Aortic smooth muscle cell (primary cell): ENCODE data around the gene HPCAL4. TPM values are rescaled to one million over a fixed set of nuclear protein-coding genes. Genes with fewer than 3 reads are reported as not detected.

Experiments
- total RNA-seq: library from RNA; depleted of rRNA; stranded (reverse); fragments of >200 nt; gene quantifications from 2 replicates; pipeline ENCODE4 v1.2.3, GENCODE V29; 2014

The HPCAL4 gene
- total RNA-seq, result not detected in 2 replicates

DNA sequence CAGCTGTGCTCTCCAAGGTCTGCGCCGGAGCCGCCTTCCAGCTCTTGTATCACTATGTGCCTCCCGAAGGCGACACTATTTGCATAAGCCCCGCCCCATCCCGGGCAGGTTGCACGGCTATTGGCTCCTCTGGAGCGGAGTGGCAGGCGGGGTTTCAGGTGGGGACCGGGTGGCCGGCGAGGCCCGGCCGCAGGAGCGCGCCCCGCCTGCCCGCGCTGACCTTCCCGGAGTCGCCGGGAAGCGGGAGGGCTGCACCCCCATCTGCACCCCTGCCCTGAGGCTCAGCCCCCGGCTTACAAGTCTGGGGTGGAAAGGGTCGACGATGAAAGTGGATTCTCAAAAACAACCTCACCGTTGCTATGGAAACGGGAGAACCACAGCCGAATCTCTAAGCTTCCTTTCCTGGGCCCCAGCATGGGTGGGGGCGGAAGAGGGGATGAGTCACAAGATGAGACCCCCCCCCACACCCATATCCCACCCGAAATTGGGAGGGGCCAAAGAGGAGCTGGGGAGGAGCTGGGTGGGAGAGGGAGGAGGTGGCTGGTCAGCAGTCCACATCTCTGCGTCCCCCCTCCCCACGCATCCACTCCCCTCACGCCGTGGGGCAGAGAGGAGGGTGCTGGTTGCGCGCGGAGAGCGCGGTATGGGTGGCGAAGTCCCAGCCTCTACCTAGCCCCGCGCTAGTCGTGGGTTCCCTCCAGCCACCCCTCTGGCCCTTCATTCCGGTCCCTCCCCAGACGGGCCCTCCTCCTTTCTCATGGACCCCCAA lies at the start of gene HPCAL4:
Gene HPCAL4, minus strand, starts transcription at position 51 of the 769 bp plus-strand sequence. CDS start 6,830 bp downstream, outside the sequence.

DNA sequence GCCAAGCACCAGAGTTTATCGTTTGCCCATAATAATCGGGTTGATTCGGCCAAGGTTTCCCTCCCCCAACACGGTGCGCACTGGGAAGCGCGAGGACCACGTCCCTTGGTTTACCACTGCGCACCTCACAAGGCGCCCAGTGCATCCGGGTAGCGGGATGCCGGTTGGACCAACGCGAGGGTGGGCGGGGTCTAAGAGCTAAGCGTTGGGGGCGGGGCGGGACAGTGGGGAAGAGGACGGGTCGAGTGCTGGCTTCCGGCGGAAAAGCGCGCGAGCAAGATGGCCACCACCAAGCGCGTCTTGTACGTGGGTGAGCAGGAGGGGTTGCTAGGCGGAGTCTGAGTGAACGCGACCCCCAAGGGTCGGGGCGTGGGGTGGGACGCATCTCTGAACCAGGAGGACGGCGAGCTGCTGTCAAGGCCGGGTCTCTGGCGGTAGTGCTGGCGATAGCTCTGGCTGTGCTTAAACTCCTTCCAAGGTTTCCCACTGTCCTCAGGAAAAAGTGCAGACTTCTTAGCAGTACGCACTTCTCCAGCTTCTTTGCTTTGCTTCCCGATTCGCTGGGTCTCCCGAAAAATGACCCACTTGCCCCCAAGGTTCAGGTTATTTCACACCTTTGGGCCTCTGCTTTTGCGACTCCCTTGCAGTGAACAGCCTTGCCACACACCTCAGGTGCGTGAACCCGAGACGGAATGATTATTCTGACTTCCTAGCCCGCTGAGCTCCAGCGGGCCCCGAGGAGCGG lies 47.6 kb upstream of the HPCAL4 start, which contains the start of gene PPIE:
Gene PPIE, plus strand, starts transcription at position 261 of the 745 bp plus-strand sequence. Its CDS starts 19 bp downstream, at position 280.

DNA sequence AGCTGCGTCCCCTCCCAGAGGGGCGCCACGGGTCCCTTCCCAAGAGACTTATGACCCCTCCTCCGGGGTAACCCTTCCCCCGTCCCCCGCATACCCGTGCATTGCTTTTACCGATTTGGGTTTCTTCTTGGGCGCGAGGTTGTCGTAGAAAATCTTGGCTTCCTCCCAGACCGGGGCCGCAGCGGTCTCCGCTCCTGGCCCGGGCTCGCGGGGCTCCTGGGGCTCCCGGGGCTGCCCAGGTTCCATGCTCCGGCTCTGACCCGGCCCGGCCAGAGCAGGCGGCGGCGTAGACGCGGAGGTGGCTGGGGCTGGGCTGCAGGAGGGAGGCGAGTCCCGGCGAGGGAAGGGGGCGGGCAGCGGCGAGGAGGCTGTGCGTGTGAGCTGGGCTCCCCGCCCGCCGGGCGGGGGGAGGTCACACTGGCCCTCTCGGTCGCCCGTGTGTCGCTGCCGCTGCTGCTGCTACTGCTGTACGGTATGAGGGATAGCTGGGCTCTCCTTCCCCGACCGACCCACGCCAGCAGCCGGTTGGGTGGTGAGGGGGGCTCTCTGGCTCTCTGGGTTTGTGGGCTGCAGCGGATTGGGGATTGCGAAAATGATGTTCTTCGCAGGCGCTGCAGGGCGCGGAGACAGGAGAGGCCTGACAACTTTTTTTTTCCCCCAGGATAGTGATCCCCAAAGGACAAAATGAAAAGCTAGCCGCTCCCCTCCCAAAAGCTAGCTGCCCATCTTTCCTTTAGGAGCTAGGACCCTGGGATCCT lies 19.3 kb downstream of the HPCAL4 start, which contains the start of gene NT5C1A:
Gene NT5C1A, minus strand, starts transcription at position 315 of the 758 bp plus-strand sequence. Its CDS starts 69 bp downstream, at position 246.

GRCh38 chr1:39639305-39640130 lies 51.7 kb downstream of the HPCAL4 start, which contains the start of gene HEYL:
HEYL (minus strand) TSS chr1:39639643; CDS start chr1:39639625, 18 bp downstream.

Other genes with a start within 250 kb of the HPCAL4 start
- 0.40 TPM in 1 of 2 replicates, not detected in the other for gene BMP8A, start 199.8 kb downstream of the HPCAL4 start, total RNA-seq
- gene PABPC4, start 114.6 kb downstream of the HPCAL4 start, total RNA-seq, result 194 and 196 TPM in 2 replicates
- gene HEYL, start 51.8 kb downstream of the HPCAL4 start, total RNA-seq, result 0.19 and 0.53 TPM in 2 replicates
- gene NT5C1A, start 19.3 kb downstream of the HPCAL4 start, total RNA-seq, result not detected in 2 replicates
- 34.3 and 37.3 TPM in 2 replicates for gene PPIE, start 47.4 kb upstream of the HPCAL4 start, total RNA-seq
- gene OXCT2, start 79.9 kb upstream of the HPCAL4 start, total RNA-seq, result 0.99 and 5.4 TPM in 2 replicates
- gene BMP8B, start 97.4 kb upstream of the HPCAL4 start, total RNA-seq, result under 0.01 TPM in 1 of 2 replicates, not detected in the other
- gene TRIT1, start 192.1 kb upstream of the HPCAL4 start, total RNA-seq, result 17.7 and 19.0 TPM in 2 replicates
- 0.12 and 0.26 TPM in 2 replicates for gene MYCL, start 210.5 kb upstream of the HPCAL4 start, total RNA-seq